IMR-90 (cell line): ENCODE results near the gene UBXN11. TPM values are rescaled to one million over a fixed set of nuclear protein-coding genes. Genes with fewer than 3 reads are reported as not detected.
"Not testable (repeated sequence)": the region's sequence is repeated elsewhere in the genome, so short reads cannot be mapped to it uniquely, and the experiment has no call there.

Experiments used
- ATAC-seq: fragments of 200-7000 bp; cut with Tn5 transposase; 2 replicates; pipeline ENCODE4 v1.9.1; 2020; ENCODE audit warnings: low read depth, mild to moderate bottlenecking, moderate library complexity
- BruUV-seq: library from RNA; stranded (reverse); fragments of 400-500 nt; replicated peaks from 2 replicates; lab custom pipeline; 2021; lab: Mats Ljungman, UMichigan
- CTCF ChIA-PET: fragments of 300-600 bp; formaldehyde crosslinking; extraction: SDS; loops from one replicate; lab custom pipeline; 2021; ENCODE audit warnings: antibody characterized with exemption; lab: Yijun Ruan, JAX
- POLR2A ChIA-PET: fragments of 300-600 bp; sonication (Branson Sonifier 250); formaldehyde crosslinking; loops from one replicate; lab custom pipeline; 2022; ENCODE audit warnings: antibody characterized with exemption; ENCODE audit not compliant: unreplicated experiment; lab: Charles Lee
- DNase-seq: peaks from one replicate; pipeline ENCODE4 v3.0.0; 2013
- H2AFZ ChIP-seq: replicated peaks from 2 replicates; pipeline ENCODE3; 2013; ENCODE audit warnings: low read length, mild to moderate bottlenecking; ENCODE audit not compliant: poor library complexity
- H2AK5ac ChIP-seq: 2 replicates; pipeline ENCODE4 v1.6.1; 2013; ENCODE audit warnings: low read depth, low read length, inconsistent platforms
- H2AK9ac ChIP-seq: replicated peaks from 2 replicates; pipeline ENCODE3; 2013; ENCODE audit warnings: mild to moderate bottlenecking, low read depth, low read length, moderate library complexity; ENCODE audit not compliant: poor library complexity
- H2BK120ac ChIP-seq: 2 replicates; pipeline ENCODE4 v1.6.1; 2013; ENCODE audit warnings: low read depth, low read length, inconsistent platforms
- H2BK15ac ChIP-seq: 3 replicates; pipeline ENCODE4 v1.6.1; 2013; ENCODE audit warnings: low read depth, low read length, inconsistent platforms
- H2BK20ac ChIP-seq: 2 replicates; pipeline ENCODE4 v1.6.1; 2013; ENCODE audit warnings: low read depth, mild to moderate bottlenecking, inconsistent platforms, low read length, moderate library complexity
- H2BK5ac ChIP-seq: 2 replicates; pipeline ENCODE4 v1.6.1; 2013; ENCODE audit warnings: mild to moderate bottlenecking, low read depth, low read length, inconsistent platforms; ENCODE audit not compliant: poor library complexity, severe bottlenecking
- H3K14ac ChIP-seq: replicated peaks from 2 replicates; pipeline ENCODE4 v1.6.1; 2013; ENCODE audit warnings: low read depth, low read length, inconsistent platforms
- H3K18ac ChIP-seq: 2 replicates; pipeline ENCODE4 v1.6.1; 2013; ENCODE audit warnings: low read depth, low read length, control low read depth
- H3K23ac ChIP-seq: 2 replicates; pipeline ENCODE4 v1.6.1; 2013; ENCODE audit warnings: low read depth, low read length, inconsistent platforms
- H3K27ac ChIP-seq: 2 replicates; pipeline ENCODE4 v1.5.1; 2013; ENCODE audit warnings: mild to moderate bottlenecking, control low read depth, low read length; ENCODE audit not compliant: insufficient read depth
- H3K27me3 ChIP-seq: 2 replicates; pipeline ENCODE4 v1.6.1; 2013; ENCODE audit warnings: low read length; ENCODE audit not compliant: control insufficient read depth, insufficient read depth
- H3K36me3 ChIP-seq: 2 replicates; pipeline ENCODE4 v1.6.1; 2013; ENCODE audit warnings: low read length, mixed read lengths; ENCODE audit not compliant: control insufficient read depth, insufficient read depth
- H3K4ac ChIP-seq: 2 replicates; pipeline ENCODE4 v1.6.1; 2013; ENCODE audit warnings: low read depth, low read length, inconsistent platforms
- H3K4me1 ChIP-seq: 2 replicates; pipeline ENCODE4 v1.6.1; 2013; ENCODE audit warnings: low read length, mixed read lengths; ENCODE audit not compliant: control insufficient read depth, insufficient read depth
- H3K4me2 ChIP-seq: 2 replicates; pipeline ENCODE4 v1.6.1; 2013; ENCODE audit warnings: low read depth, mild to moderate bottlenecking, control low read depth, low read length, moderate library complexity
- H3K4me3 ChIP-seq: 2 replicates; pipeline ENCODE4 v1.5.1; 2013; ENCODE audit warnings: low read depth, mild to moderate bottlenecking, control low read depth, low read length, moderate library complexity; ENCODE audit not compliant: insufficient read depth
- H3K56ac ChIP-seq: 2 replicates; pipeline ENCODE4 v1.6.1; 2013; ENCODE audit warnings: low read length, inconsistent platforms; ENCODE audit not compliant: insufficient read depth; ENCODE audit errors: extremely low read depth
- H3K79me1 ChIP-seq, 2 experiments: 2 replicates each; pipeline ENCODE4 v1.6.1; 2013; ENCODE audit warnings: low read length in 2 of 2, inconsistent platforms in 1 of 2, low read depth in 1 of 2
- H3K9ac ChIP-seq: 2 replicates; pipeline ENCODE4 v1.6.1; 2013; ENCODE audit warnings: low read depth, low read length, control low read depth
- H3K9me1 ChIP-seq: 2 replicates; pipeline ENCODE4 v1.6.1; 2013; ENCODE audit warnings: low read length, inconsistent platforms; ENCODE audit not compliant: insufficient read depth
- H3K9me3 ChIP-seq: 2 replicates; pipeline ENCODE4 v1.6.1; 2013; ENCODE audit warnings: low read length; ENCODE audit not compliant: control insufficient read depth, insufficient read depth
- H4K20me1 ChIP-seq: 2 replicates; pipeline ENCODE4 v1.6.1; 2013; ENCODE audit warnings: low read length, inconsistent platforms; ENCODE audit not compliant: insufficient read depth
- H4K5ac ChIP-seq: 2 replicates; pipeline ENCODE4 v1.6.1; 2013; ENCODE audit warnings: mild to moderate bottlenecking, low read depth, low read length, control low read depth
- H4K8ac ChIP-seq, 2 experiments: 2 replicates each; pipeline ENCODE4 v1.6.1; 2013; ENCODE audit warnings: low read depth in 2 of 2, low read length in 2 of 2, control low read depth in 1 of 2, inconsistent platforms in 1 of 2
- H4K91ac ChIP-seq: 2 replicates; pipeline ENCODE4 v1.6.1; 2013; ENCODE audit warnings: low read depth, low read length, inconsistent platforms; ENCODE audit not compliant: insufficient read depth
- BHLHE40 ChIP-seq: fragments of 150-350 bp; IDR thresholded peaks from 2 replicates; pipeline ENCODE4 v1.6.1; 2016; ENCODE audit warnings: mild to moderate bottlenecking, low read depth, low read length
- MXI1 ChIP-seq: IDR thresholded peaks from 2 replicates; pipeline ENCODE4 v1.6.1; 2012; ENCODE audit warnings: low read depth, mild to moderate bottlenecking, low read length, moderate library complexity, borderline replicate concordance
- NFE2L2 ChIP-seq: fragments of 150-350 bp; IDR thresholded peaks from 2 replicates; pipeline ENCODE4 v1.6.1; 2016; ENCODE audit warnings: low read depth, mild to moderate bottlenecking, low read length
- SMC3 ChIP-seq: fragments of 150-350 bp; IDR thresholded peaks from 2 replicates; pipeline ENCODE4 v1.6.1; 2016; ENCODE audit warnings: low read depth, mild to moderate bottlenecking, antibody characterized with exemption, low read length, moderate library complexity
- WGBS, 2 experiments: methylation state at CpG; one replicate each; pipeline versions ENCODE4 v1.1.5 to v1.1.7; 2013; ENCODE audit warnings: missing lambda C conversion rate in 2 of 2; ENCODE audit not compliant: insufficient read length in 1 of 2; ENCODE audit errors: extremely low coverage in 2 of 2; 5-methylcytosine and 5-hydroxymethylcytosine counted together
- dilution Hi-C: fragments of 300-500 bp; cut with HindIII; formaldehyde crosslinking; loops from one replicate; pipeline ENCODE4 v1.14.3; 2018; ENCODE audit warnings: low sequenced_read_pairs; ENCODE audit not compliant: unreplicated experiment
- in situ Hi-C: fragments of 300-500 bp; cut with MboI; formaldehyde crosslinking; loops from 3 replicates; pipeline ENCODE4 v1.14.3; 2019; ENCODE audit warnings: low sequenced_read_pairs, inconsistent platforms, mixed read lengths
- intact Hi-C: fragments of 100-400 bp; cut with micrococcal nuclease; formaldehyde crosslinking; loops from 2 replicates; pipeline ENCODE4 v1.10.0; 2022
- polyA plus RNA-seq, 3 experiments: library from polyadenylated mRNA; depleted of rRNA; stranded (reverse); fragments of >200 nt; gene quantifications; 2 replicates each; pipeline ENCODE4 v1.2.3, GENCODE V29; 2012; ENCODE audit warnings: low replicate concordance in 1 of 3
- total RNA-seq: library from RNA; depleted of rRNA; stranded (reverse); fragments of >200 nt; gene quantifications from 2 replicates; pipeline ENCODE4 v1.2.3, GENCODE V29; 2012

UBXN11 gene
- total and polyA plus RNA-seq, 2 of the 4 experiments (the other 2 are of a cell fraction) = 5.2 to 17.0 TPM

GRCh38 chr1:26293911-26294463 lies 12.4 kb downstream of the UBXN11 start:
- BruUV-seq = no TSS peak
- Histone ChIP-seq H3K9me3 (no peaks in the 10 kb centered on the region), H4K8ac (no peak overlapping the region), H2BK5ac (no peak overlapping the region), H4K91ac (no peak overlapping the region), H3K9ac (no peak overlapping the region), H2AK5ac (no peak overlapping the region), H3K23ac (no peak overlapping the region), H4K20me1 (no peaks in the 10 kb centered on the region), H3K27ac (no peak overlapping the region), H3K79me1 (peaks cover 0 to 9% of the 10 kb centered on the region in 2 experiments; a peak in 2 of 4 replicates), H2BK15ac (no peak overlapping the region), H2AK9ac (no peak overlapping the region), H4K5ac (no peak overlapping the region), H2AFZ (no peak overlapping the region), H3K4ac (no peak overlapping the region), H3K18ac (no peak overlapping the region), H3K36me3 (no peaks in the 10 kb centered on the region; the same call in 1 of the 2 replicates), H2BK120ac (no peak overlapping the region), H3K4me1 (peaks cover 6% of the 10 kb centered on the region), H3K14ac (no peak overlapping the region), H2BK20ac (no peak overlapping the region), H3K4me2 (no peak overlapping the region), H3K4me3 (no peak overlapping the region), H3K27me3 (no peaks in the 10 kb centered on the region), H3K56ac (no peak overlapping the region), H3K9me1 (peaks cover 16% of the 10 kb centered on the region)
- dilution Hi-C loops = no loop called here
- ChIA-PET CTCF (no interaction called here), POLR2A (no interaction called here)
- no peak for DNase-seq
- WGBS, 2 experiments = 91% methylated on average over 4 of the region's 11 CpGs; no CpG with 5 or more reads in 1 of the 2 experiments
- TF ChIP-seq SMC3 = no peak
- no peak for TF ChIP-seq BHLHE40
- no peak for TF ChIP-seq NFE2L2
- no peak for TF ChIP-seq MXI1
- intact Hi-C loops = no loop called here
- in situ Hi-C loops = no loop called here
- no peak for ATAC-seq

GRCh38 chr1:26292735-26293134 lies 13.7 kb downstream of the UBXN11 start:
- dilution Hi-C loops, BruUV-seq: not testable (repeated sequence)
- CTCF ChIA-PET = interaction anchor here (0.6 kb wide), 1 partner anchor 28 kb away, joined by 3 read pairs; no protein-coding TSS in a partner anchor

More at GRCh38 chr1:26292735-26293134, 13.7 kb downstream of the UBXN11 start:
- H3K4me3 ChIP-seq, H3K4me1 ChIP-seq, H2AK9ac ChIP-seq, in situ Hi-C loops, ATAC-seq, H3K4me2 ChIP-seq, H4K8ac ChIP-seq, H4K5ac ChIP-seq, H2BK120ac ChIP-seq, H3K27ac ChIP-seq, H2BK15ac ChIP-seq, H4K20me1 ChIP-seq, H3K9me3 ChIP-seq, H3K14ac ChIP-seq, H3K56ac ChIP-seq, H3K36me3 ChIP-seq, DNase-seq, H4K91ac ChIP-seq, H2BK5ac ChIP-seq, POLR2A ChIA-PET, H3K4ac ChIP-seq, H2BK20ac ChIP-seq, intact Hi-C loops, H3K27me3 ChIP-seq, H3K23ac ChIP-seq, H3K18ac ChIP-seq, H2AFZ ChIP-seq, H2AK5ac ChIP-seq, H3K9ac ChIP-seq: not testable (repeated sequence)
- H3K9me1 ChIP-seq = peaks cover 11% of the 10 kb centered on the region
- H3K79me1 ChIP-seq = peaks cover 0 to 10% of the 10 kb centered on the region in 2 experiments; a peak in 2 of 4 replicates
- 100% methylated on average over 2 of the region's 5 CpGs; no CpG with 5 or more reads in 1 of the 2 experiments for WGBS, 2 experiments
